Testis (tissue), 3 donors: ENCODE measurements around the gene RMI2. TPM values are rescaled to one million over a fixed set of nuclear protein-coding genes. Genes with fewer than 3 reads are reported as not detected.
"Not testable (repeated sequence)": the region's sequence is repeated elsewhere in the genome, so short reads cannot be mapped to it uniquely, and the experiment has no call there.

ENCODE experiments used
- DNase-seq: peaks from one replicate; pipeline ENCODE4 v3.0.0-alpha.2; 2019
- H3K27ac ChIP-seq, 2 donors: fragments of 200-600 bp; sonication (generic); one replicate each; pipeline ENCODE4 v1.5.1; 2019
- H3K27me3 ChIP-seq: fragments of 200-600 bp; sonication (generic); one replicate; pipeline ENCODE4 v1.5.1; 2019
- H3K36me3 ChIP-seq: fragments of 200-600 bp; sonication (generic); one replicate; pipeline ENCODE4 v1.5.1; 2017; ENCODE audit warnings: low read depth; ENCODE audit errors: missing control alignments
- H3K4me1 ChIP-seq: fragments of 200-600 bp; sonication (generic); one replicate; pipeline ENCODE4 v1.5.1; 2019
- H3K4me3 ChIP-seq, 2 donors: fragments of 200-600 bp; sonication (generic); one replicate each; pipeline ENCODE4 v1.5.1; 2017 to 2019
- H3K9me3 ChIP-seq: fragments of 200-600 bp; sonication (generic); one replicate; pipeline ENCODE4 v1.5.1; 2017
- POLR2A ChIP-seq: fragments of 450-650 bp; IDR thresholded peaks from one replicate; pipeline ENCODE4 v1.6.1; 2017; ENCODE audit warnings: antibody characterized with exemption, mild to moderate bottlenecking, moderate library complexity
- WGBS, 2 donors: methylation state at CpG; one replicate each; pipeline ENCODE4 v1.1.5; 2018; 5-methylcytosine and 5-hydroxymethylcytosine counted together
- intact Hi-C: fragments of 100-400 bp; cut with DNase I; formaldehyde crosslinking; loops from one replicate; pipeline ENCODE4 v1.15.1; 2023; ENCODE audit warnings: low total_unique reads
- polyA plus RNA-seq: library from polyadenylated mRNA; stranded (reverse); fragments of 350-450 nt; fragmentation: Illumina TruSeq; extraction: RNeasy Lipid Tissue Mini Kit (QIAGEN cat#74804); gene quantifications from one replicate; pipeline ENCODE4 v1.2.3, GENCODE V29; 2014; ENCODE audit warnings: low read depth, low replicate concordance; ENCODE audit not compliant: insufficient read depth
- total RNA-seq, 2 donors: library from RNA; depleted of rRNA; stranded (reverse); fragments of >200 nt; gene quantifications; one replicate each; pipeline ENCODE4 v1.2.3, GENCODE V29; 2016
- TF ChIP-seq, protein P1 (sequence below), 3 experiments: fragments of 450-650 bp in 2 of 3; fragments of 200-600 bp in 1 of 3; sonication (generic) in 1 of 3; IDR thresholded peaks; one replicate each; pipeline ENCODE4 v1.5.1; 2016 to 2019; ENCODE audit warnings: antibody characterized with exemption in 3 of 3, mild to moderate bottlenecking in 2 of 3, moderate library complexity in 1 of 3

RMI2 gene
- total and polyA plus RNA-seq, 3 donors from 2014 or later: 21.5 to 30.6 (median 26.7) TPM

DNA sequence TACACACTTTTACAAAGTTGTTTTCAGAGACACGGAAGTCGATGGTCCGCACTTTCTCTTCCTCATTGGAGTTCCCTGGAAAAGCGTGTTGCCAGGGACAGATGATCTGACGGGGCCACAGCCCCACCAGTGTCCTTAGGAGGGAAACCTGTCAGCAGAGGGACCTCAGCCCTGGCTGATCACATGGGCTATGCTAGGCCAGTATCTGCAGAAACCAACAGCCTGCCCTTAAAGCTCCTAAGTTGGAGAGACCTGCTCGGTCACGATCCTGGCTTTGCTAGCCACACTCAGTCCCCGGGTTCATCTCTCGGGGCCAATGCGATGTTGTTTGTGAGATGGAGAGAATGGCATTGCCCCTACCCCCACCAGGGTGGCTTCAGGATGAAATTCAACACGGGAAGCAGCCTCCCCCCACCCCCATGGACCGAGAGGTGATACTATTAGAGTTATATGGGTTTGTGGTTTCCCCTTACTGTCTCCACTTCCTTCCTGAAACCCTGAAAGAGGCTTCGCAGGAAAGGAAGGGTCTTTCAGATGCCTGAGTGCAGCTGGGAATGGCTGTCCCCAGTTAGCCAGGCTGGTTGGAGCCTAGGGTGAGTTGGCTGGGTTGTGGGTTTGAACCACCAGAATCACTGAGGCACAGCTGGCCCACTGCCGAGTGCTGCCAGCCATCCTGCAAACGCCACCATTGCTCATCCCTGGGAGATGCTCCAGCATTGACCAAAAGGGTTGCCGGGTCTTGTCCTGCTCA is 16.6 kb downstream of the RMI2 start:
- no peaks in the 10 kb centered on the region for H3K36me3 ChIP-seq
- DNase-seq: no peak
- no peaks in the 10 kb centered on the region for H3K27me3 ChIP-seq
- no peak overlapping the region for H3K27ac ChIP-seq
- TF ChIP-seq, protein P1, sequence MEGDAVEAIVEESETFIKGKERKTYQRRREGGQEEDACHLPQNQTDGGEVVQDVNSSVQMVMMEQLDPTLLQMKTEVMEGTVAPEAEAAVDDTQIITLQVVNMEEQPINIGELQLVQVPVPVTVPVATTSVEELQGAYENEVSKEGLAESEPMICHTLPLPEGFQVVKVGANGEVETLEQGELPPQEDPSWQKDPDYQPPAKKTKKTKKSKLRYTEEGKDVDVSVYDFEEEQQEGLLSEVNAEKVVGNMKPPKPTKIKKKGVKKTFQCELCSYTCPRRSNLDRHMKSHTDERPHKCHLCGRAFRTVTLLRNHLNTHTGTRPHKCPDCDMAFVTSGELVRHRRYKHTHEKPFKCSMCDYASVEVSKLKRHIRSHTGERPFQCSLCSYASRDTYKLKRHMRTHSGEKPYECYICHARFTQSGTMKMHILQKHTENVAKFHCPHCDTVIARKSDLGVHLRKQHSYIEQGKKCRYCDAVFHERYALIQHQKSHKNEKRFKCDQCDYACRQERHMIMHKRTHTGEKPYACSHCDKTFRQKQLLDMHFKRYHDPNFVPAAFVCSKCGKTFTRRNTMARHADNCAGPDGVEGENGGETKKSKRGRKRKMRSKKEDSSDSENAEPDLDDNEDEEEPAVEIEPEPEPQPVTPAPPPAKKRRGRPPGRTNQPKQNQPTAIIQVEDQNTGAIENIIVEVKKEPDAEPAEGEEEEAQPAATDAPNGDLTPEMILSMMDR (IDR thresholded peaks at IDR 0.05): no peak
- TF ChIP-seq POLR2A: no peak
- no peaks in the 10 kb centered on the region for H3K9me3 ChIP-seq
- 66 to 79% methylated on average over 14 to 16 of the region's 16 CpGs for WGBS, 2 donors
- intact Hi-C loops: no loop called here
- H3K4me1 ChIP-seq: peaks cover 22% of the 10 kb centered on the region
- H3K4me3 ChIP-seq: no peak overlapping the region

DNA sequence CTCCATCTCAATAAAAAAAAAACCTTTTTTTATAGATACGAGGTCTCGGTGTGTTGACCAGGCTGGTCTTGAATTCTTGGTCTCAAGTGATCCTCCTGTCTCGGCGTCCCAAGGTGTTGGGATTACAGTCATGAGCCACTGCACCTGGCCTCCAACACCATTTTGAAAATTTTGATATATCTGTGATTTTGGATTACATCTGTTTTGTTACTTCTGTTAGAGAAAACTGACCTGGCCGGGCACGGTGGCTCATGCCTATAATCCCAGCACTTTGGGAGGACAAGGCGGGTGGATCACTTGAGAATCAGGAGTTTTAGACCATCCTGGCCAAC is 18.6 kb downstream of the RMI2 start:
- intact Hi-C loops: no loop called here
- TF ChIP-seq POLR2A: no peak
- TF ChIP-seq, protein P1 (IDR thresholded peaks at IDR 0.05): no peak
- H3K27ac ChIP-seq: no peak overlapping the region
- DNase-seq: no peak
- WGBS, 2 donors: 64 to 67% methylated on average over 7 of the region's 7 CpGs
- H3K27me3 ChIP-seq: no peaks in the 10 kb centered on the region
- no peaks in the 10 kb centered on the region for H3K9me3 ChIP-seq
- H3K36me3 ChIP-seq: no peaks in the 10 kb centered on the region
- no peak overlapping the region for H3K4me3 ChIP-seq
- peaks cover 21% of the 10 kb centered on the region for H3K4me1 ChIP-seq

DNA sequence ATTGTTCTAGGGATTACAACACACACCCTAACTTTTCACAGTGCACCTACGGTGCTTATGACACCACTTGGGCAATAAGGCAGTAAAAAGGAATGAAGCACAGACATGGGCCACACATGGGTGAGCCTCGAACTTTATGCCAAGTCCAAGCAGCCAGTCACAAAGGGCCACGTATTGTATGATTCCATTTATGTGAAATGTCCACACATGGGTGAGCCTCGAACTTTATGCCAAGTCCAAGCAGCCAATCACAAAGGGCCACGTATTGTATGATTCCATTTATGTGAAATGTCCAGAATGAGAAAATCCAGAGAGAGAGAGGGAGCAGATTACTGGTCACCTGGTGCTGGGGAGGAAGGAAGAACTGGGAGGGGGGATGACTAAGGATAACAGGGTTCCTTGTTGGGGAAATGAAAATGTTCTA is 22.2 kb downstream of the RMI2 start:
- peaks cover 21% of the 10 kb centered on the region for H3K4me1 ChIP-seq
- DNase-seq: no peak
- H3K27ac ChIP-seq: no peak overlapping the region
- no peaks in the 10 kb centered on the region for H3K27me3 ChIP-seq
- H3K36me3 ChIP-seq: no peaks in the 10 kb centered on the region
- no peak overlapping the region for H3K4me3 ChIP-seq
- TF ChIP-seq, protein P1 (IDR thresholded peaks at IDR 0.05): no peak
- no peak for TF ChIP-seq POLR2A
- intact Hi-C loops: no loop called here
- 93 to 95% methylated on average over 5 of the region's 5 CpGs for WGBS, 2 donors
- H3K9me3 ChIP-seq: no peaks in the 10 kb centered on the region

DNA sequence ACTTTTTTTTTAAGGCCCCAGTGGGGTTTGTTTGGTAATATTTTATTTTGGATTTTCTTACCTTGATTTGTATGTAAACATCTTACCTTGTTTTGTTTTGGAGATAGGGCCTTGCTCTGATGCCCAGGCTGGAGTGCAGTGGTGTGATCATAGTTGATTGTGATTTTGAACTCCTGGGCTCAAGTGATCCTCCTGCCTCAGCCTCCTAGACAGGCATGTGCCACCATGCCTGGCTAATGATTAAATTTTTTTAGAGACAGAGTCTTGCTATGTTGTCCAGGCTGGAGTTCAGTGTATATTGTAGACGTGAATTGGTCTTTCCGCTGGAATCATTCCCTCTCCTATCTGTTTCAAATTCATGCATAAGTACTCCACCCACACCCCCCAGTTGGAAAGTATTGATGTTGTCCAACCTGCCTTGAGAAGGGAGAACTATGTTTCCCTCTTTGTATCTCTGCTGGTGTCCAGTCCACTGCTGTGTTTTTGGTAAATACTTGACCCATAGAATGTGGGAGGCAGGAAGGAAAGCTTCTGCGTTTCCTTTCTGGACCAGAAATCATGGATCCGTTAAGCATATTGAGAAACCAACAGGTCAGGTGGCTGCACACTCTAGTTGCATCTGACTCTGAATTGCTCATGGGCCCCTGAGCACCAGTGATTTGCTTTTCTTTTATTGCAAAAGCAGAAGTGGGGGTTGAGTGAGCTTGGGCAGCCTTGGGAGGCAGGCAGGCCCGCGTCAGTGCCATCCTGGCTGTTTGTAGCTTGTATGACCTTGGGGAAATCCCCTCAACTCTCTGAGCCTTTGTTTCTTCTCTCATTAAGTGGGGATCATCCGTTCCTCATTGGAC is 25.0 kb downstream of the RMI2 start:
- H3K27ac ChIP-seq: no peak overlapping the region
- TF ChIP-seq, protein P1 (IDR thresholded peaks at IDR 0.05): no peak
- no peak for TF ChIP-seq POLR2A
- 55 to 67% methylated on average over 7 of the region's 7 CpGs for WGBS, 2 donors
- no peaks in the 10 kb centered on the region for H3K4me1 ChIP-seq
- H3K36me3 ChIP-seq: no peaks in the 10 kb centered on the region
- H3K27me3 ChIP-seq: no peaks in the 10 kb centered on the region
- H3K4me3 ChIP-seq: no peak overlapping the region
- H3K9me3 ChIP-seq: no peaks in the 10 kb centered on the region
- DNase-seq: no peak
- intact Hi-C loops: no loop called here

DNA sequence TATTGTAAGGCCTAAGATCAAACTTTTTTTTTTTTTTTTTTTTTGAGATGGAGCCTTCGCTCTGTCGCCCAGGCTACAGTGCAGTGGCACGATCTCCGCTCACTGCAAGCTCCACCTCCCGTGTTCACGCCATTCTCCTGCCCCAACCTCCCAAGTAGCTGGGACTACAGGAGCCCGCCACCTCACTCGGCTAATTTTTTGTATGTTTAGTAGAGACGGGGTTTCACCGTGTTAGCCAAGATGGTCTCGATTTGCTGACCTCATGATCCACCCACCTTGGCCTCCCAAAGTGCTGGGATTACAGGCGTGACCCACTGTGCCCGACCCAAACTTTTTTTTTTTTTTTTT is 25.6 kb downstream of the RMI2 start:
- H3K4me1 ChIP-seq, H3K9me3 ChIP-seq, H3K27ac ChIP-seq, H3K4me3 ChIP-seq, intact Hi-C loops, H3K27me3 ChIP-seq, H3K36me3 ChIP-seq, DNase-seq: not testable (repeated sequence)
- 78 to 93% methylated on average over 12 to 13 of the region's 13 CpGs for WGBS, 2 donors
